ENCODE results near the gene CYP17A1. TPM values are rescaled to one million over a fixed set of nuclear protein-coding genes. Genes with fewer than 3 reads are reported as not detected.

Gene CYP17A1
- total RNA-seq = not detected in 2 replicates

GRCh38 chr10:102837230-102837721 is at the start of gene CYP17A1:
CYP17A1 (minus strand) TSS chr10:102837413; CDS start chr10:102837361, 52 bp downstream.

GRCh38 chr10:102869258-102870198 is 32.3 kb upstream of the CYP17A1 start, which contains the start of gene AS3MT:
AS3MT (plus strand) TSS chr10:102869470; CDS start chr10:102869593, 123 bp downstream.

Other genes starting within 250 kb of the CYP17A1 start
- gene TRIM8, start 192.9 kb downstream of the CYP17A1 start, total RNA-seq = 141 and 150 TPM in 2 replicates
- 4.0 and 5.1 TPM in 2 replicates for gene ARL3, start 123.0 kb downstream of the CYP17A1 start, total RNA-seq
- gene SFXN2, start 122.8 kb downstream of the CYP17A1 start, total RNA-seq = 2.1 and 3.5 TPM in 2 replicates
- gene WBP1L, start 93.5 kb downstream of the CYP17A1 start, total RNA-seq = 41.6 and 48.0 TPM in 2 replicates
- gene BORCS7, start 16.8 kb upstream of the CYP17A1 start, total RNA-seq = 20.1 and 30.0 TPM in 2 replicates
- gene AS3MT, start 32.1 kb upstream of the CYP17A1 start, total RNA-seq = 1.1 and 2.3 TPM in 2 replicates
- 1.6 and 2.3 TPM in 2 replicates for gene CNNM2, start 80.9 kb upstream of the CYP17A1 start, total RNA-seq

Data from mammary microvascular endothelial cell (primary cell).